Prostate gland (tissue), 2 donors: ENCODE measurements around the gene TTC1. TPM values are rescaled to one million over a fixed set of nuclear protein-coding genes. Genes with fewer than 3 reads are reported as not detected.
"Not testable (repeated sequence)": the region's sequence is repeated elsewhere in the genome, so short reads cannot be mapped to it uniquely, and the experiment has no call there.

Source experiments
- DNase-seq: peaks from one replicate; pipeline ENCODE4 v3.0.0-alpha.2; 2019; ENCODE audit warnings: low spot score
- H3K27ac ChIP-seq, 2 donors: fragments of 200-600 bp; sonication (generic); 2 replicates each; pipeline ENCODE4 v1.5.1; 2017 to 2019
- H3K27me3 ChIP-seq: fragments of 200-600 bp; sonication (generic); replicated peaks from 2 replicates; pipeline ENCODE4 v1.5.1; 2019; ENCODE audit not compliant: insufficient read depth
- H3K36me3 ChIP-seq, 2 donors: fragments of 200-600 bp; sonication (generic); 1 replicate in 1 of 2; 2 replicates in 1 of 2; pipeline versions ENCODE4 v1.5.1 to v1.8.1; 2017 to 2019
- H3K4me1 ChIP-seq: fragments of 200-600 bp; sonication (generic); replicated peaks from 2 replicates; pipeline ENCODE4 v1.5.1; 2019
- H3K4me3 ChIP-seq, 2 donors: fragments of 200-600 bp; sonication (generic); 2 replicates each; pipeline ENCODE4 v1.5.1; 2017 to 2019
- H3K9me3 ChIP-seq: fragments of 200-600 bp; sonication (generic); 2 replicates; pipeline ENCODE4 v1.5.1; 2017
- POLR2A ChIP-seq: fragments of 450-650 bp; IDR thresholded peaks from one replicate; pipeline ENCODE4 v1.6.1; 2016; ENCODE audit warnings: antibody characterized with exemption, mild to moderate bottlenecking
- POLR2AphosphoS5 ChIP-seq: sonication (generic); formaldehyde crosslinking; IDR thresholded peaks from one replicate; pipeline ENCODE4 v1.6.1; 2017; ENCODE audit warnings: antibody characterized with exemption
- WGBS: methylation state at CpG from one replicate; pipeline ENCODE4 v1.1.5; 2018; 5-methylcytosine and 5-hydroxymethylcytosine counted together
- intact Hi-C: fragments of 100-400 bp; cut with DNase I; formaldehyde crosslinking; loops from one replicate; pipeline ENCODE4 v1.14.2; 2022
- total RNA-seq, 2 donors: library from RNA; depleted of rRNA; stranded (reverse); fragments of >200 nt; gene quantifications; one replicate each; pipeline ENCODE4 v1.1.0, GENCODE V29; 2016
- TF ChIP-seq, protein P1 (sequence below), 4 experiments: fragments of 200-600 bp in 2 of 4; fragments of 450-650 bp in 2 of 4; sonication (generic) in 2 of 4; IDR thresholded peaks; 1 replicate in 3 of 4; 2 replicates in 1 of 4; pipeline ENCODE4 v1.5.1; 2016 to 2019; ENCODE audit warnings: antibody characterized with exemption in 4 of 4, mild to moderate bottlenecking in 2 of 4, moderate library complexity in 2 of 4

Gene TTC1
- total RNA-seq, 2 donors from 2014 or later, result 30.6 to 34.2 TPM

DNA sequence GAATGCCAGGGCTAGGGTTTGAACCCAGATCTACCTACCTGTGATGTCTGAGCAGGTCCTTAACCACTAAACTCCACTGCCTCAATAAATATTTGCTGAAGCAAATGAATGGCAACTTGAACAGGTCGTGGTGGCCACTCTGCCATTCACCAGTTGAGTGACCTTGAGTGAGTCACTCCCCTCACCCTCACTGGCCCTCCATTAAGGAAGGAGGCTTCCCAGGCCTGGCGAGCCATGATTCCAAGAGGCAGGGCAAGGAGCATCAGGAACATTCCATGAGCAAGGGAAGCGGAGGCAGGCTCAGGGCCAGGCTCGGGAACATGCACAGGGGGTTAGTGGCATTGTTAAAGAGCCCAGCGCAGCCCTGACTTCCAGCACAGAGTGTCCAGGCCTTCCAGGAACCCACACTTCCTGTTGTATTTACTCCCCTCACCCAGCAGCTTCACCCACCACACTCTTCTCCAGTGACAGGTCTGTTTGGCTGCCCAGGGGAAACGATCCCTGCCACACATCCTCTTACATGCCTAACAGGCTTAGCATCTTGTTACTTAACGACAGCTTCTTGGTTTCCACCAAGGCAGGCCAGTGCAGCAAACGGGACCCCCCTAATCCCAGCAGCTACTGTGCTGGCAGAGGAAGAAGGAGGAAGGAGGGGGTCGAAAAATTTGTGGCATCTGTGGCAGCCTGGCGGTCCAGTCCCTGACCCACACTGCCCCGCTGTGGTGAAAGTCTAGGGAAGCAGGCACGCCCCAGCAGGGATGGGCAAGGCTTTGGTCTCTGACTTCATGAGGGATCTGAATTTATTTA, 43.7 kb upstream of the TTC1 start:
- Histone ChIP-seq H3K4me3 (no peak overlapping the region), H3K36me3 (no peaks in the 10 kb centered on the region), H3K27ac (no peak overlapping the region), H3K27me3 (no peaks in the 10 kb centered on the region), H3K4me1 (no peaks in the 10 kb centered on the region), H3K9me3 (no peaks in the 10 kb centered on the region)
- intact Hi-C loops, result loop anchor here (5.0 kb wide), 1 partner anchor 523 kb away; no protein-coding TSS in a partner anchor
- TF ChIP-seq POLR2A, result no peak
- TF ChIP-seq, protein P1, sequence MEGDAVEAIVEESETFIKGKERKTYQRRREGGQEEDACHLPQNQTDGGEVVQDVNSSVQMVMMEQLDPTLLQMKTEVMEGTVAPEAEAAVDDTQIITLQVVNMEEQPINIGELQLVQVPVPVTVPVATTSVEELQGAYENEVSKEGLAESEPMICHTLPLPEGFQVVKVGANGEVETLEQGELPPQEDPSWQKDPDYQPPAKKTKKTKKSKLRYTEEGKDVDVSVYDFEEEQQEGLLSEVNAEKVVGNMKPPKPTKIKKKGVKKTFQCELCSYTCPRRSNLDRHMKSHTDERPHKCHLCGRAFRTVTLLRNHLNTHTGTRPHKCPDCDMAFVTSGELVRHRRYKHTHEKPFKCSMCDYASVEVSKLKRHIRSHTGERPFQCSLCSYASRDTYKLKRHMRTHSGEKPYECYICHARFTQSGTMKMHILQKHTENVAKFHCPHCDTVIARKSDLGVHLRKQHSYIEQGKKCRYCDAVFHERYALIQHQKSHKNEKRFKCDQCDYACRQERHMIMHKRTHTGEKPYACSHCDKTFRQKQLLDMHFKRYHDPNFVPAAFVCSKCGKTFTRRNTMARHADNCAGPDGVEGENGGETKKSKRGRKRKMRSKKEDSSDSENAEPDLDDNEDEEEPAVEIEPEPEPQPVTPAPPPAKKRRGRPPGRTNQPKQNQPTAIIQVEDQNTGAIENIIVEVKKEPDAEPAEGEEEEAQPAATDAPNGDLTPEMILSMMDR (IDR thresholded peaks at IDR 0.05), result peak in 3 of 4 experiments; percentile 33 to 51 (median 48)
- 42% methylated on average over 12 of the region's 12 CpGs for WGBS
- DNase-seq, result no peak

GRCh38 chr5:159965838-159966128, 43.2 kb upstream of the TTC1 start:
- 65% methylated on average over 4 of the region's 4 CpGs for WGBS
- not testable (repeated sequence) for H3K4me3 ChIP-seq, H3K4me1 ChIP-seq, H3K36me3 ChIP-seq, H3K9me3 ChIP-seq, H3K27ac ChIP-seq, H3K27me3 ChIP-seq, DNase-seq
- intact Hi-C loops, result loop anchor here (5.0 kb wide), 1 partner anchor 523 kb away; no protein-coding TSS in a partner anchor

DNA sequence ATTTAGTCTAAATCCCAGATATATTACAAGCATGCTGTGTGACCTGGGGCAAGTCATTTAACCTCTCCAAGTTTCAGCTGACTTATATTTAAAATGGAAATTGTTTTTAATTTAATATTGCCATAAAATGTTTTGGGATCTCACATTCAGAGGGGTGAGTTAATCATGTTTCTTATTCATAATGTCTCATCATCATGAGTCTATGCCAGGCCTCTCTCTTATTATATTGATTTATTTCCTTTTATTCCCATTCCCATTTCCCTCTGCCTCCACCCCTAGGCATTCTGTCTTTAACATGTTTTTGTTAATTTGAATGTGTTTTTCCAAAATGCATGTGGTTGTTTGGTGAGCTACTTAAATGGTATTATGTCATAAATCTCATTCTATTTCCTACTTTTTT, 39.0 kb upstream of the TTC1 start:
- intact Hi-C loops, result loop anchor here (5.0 to 10.0 kb wide), 2 partner anchors 528 to 635 kb away; partner anchors contain the start of gene IL12B
- Histone ChIP-seq H3K27ac (no peak overlapping the region), H3K4me1 (no peaks in the 10 kb centered on the region), H3K27me3 (no peaks in the 10 kb centered on the region), H3K36me3 (no peaks in the 10 kb centered on the region), H3K9me3 (no peaks in the 10 kb centered on the region), H3K4me3 (no peak overlapping the region)
- TF ChIP-seq, protein P1 (IDR thresholded peaks at IDR 0.05), result no peak
- DNase-seq, result no peak

DNA sequence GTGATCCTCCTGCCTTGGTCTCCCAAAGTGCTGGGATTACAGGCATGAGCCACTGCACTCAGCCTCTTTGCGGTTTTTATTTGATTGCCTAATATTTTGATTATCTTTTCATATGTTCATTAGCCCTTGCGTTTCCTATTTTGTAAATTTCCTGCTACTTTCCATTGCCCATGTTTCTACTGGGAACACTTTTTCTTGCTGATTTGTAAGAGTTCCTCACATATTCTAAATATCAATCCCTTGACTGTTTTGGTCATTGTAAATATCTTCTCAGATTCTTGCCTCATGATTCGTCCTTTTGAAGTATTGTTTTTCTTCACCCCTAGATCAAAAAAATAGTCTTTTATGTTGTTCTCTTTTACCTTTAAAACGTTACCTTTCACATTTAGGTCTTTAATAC, 37.9 kb upstream of the TTC1 start:
- WGBS, result 83% methylated on average over 4 of the region's 4 CpGs
- no peak for TF ChIP-seq POLR2A
- TF ChIP-seq POLR2AphosphoS5, result no peak
- TF ChIP-seq, protein P1 (IDR thresholded peaks at IDR 0.05), result no peak
- DNase-seq, result no peak
- no peaks in the 10 kb centered on the region for H3K36me3 ChIP-seq
- H3K4me1 ChIP-seq, result no peaks in the 10 kb centered on the region
- intact Hi-C loops, result loop anchor here (10.0 kb wide), 1 partner anchor 636 kb away; the partner anchor contains the start of gene IL12B
- H3K9me3 ChIP-seq, result no peaks in the 10 kb centered on the region
- H3K4me3 ChIP-seq, result no peak overlapping the region
- H3K27me3 ChIP-seq, result no peaks in the 10 kb centered on the region
- H3K27ac ChIP-seq, result no peak overlapping the region

DNA sequence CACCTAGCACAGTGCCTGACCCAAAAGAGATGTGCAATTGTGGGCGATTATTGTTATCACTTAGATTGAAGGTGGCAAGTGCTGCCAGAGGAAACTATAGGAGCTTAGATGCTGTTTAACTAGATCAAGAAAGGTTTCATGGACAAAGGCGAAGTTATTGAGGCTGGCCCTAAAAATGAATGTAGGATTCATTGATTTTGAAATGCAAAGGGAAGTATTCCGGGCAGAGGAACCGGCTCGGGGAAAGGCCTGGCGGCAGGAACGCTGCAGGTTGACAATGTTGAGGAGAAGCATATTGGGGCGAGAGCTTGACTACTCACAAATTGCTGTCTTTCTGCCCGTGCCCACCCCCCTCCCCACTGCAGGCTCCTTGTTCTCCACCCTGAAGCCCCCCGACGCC, 37.4 kb upstream of the TTC1 start:
- WGBS, result 33% methylated on average over 11 of the region's 11 CpGs
- TF ChIP-seq, protein P1 (IDR thresholded peaks at IDR 0.05), result no peak
- no peak for TF ChIP-seq POLR2AphosphoS5
- no peak for TF ChIP-seq POLR2A

More for the DNA sequence above, 37.4 kb upstream of the TTC1 start:
- H3K27me3 ChIP-seq, result no peaks in the 10 kb centered on the region
- intact Hi-C loops, result loop anchor here (10.0 kb wide), 1 partner anchor 637 kb away; the partner anchor contains the start of gene IL12B
- no peak for DNase-seq
- no peaks in the 10 kb centered on the region for H3K36me3 ChIP-seq
- H3K27ac ChIP-seq, result no peak overlapping the region
- no peak overlapping the region for H3K4me3 ChIP-seq
- no peaks in the 10 kb centered on the region for H3K9me3 ChIP-seq
- H3K4me1 ChIP-seq, result no peaks in the 10 kb centered on the region
